GM18909 (cell line): ENCODE data around the gene SNTG2.
A peak's percentile ranks its signal among the peaks of the same experiment; 100 is the strongest.
"Not testable (repeated sequence)": the region's sequence is repeated elsewhere in the genome, so short reads cannot be mapped to it uniquely, and the experiment has no call there.

Source experiments
- ATAC-seq: cut with Tn5 transposase; IDR thresholded peaks from one replicate; pipeline ENCODE4 v1.9.1; 2021; ENCODE audit warnings: mild to moderate bottlenecking; ENCODE audit not compliant: unreplicated experiment, poor library complexity

Gene SNTG2

DNA sequence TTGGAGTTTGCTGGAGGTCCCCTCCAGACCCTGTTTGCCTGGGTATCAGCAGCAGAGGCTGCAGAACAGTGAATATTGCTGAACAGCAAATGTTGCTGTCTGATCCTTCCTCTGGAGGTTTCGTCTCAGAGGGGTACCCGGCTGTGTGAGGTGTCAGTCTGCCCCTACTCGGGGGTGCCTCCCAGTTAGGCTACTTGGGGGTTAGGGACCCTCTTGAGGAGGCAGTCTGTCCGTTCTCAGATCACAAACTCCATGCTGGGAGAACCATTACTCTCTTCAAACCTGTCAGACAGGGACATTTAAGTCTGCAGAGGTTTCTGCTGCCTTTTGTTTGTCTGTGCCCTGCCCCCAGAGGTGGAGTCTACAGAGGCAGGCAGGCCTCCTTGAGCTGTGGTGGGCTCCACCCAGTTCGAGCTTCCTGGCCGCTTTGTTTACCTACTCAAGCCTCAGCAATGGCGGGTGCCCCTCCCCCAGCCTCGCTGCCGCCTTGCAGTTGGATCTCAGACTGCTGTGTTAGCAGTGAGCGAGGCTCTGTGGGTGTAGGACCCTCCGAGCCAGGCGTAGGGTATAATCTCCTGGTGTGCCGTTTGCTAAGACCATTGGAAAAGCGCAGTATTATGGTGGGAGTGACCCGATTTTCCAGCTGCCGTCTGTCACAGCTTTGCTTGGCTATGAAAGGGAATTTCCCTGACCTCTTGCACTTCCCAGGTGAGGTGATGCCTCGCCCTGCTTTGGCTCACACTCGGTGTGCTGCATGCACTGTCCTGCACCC is 437.5 kb downstream of the SNTG2 start:
- ATAC-seq, result not testable (repeated sequence)

DNA sequence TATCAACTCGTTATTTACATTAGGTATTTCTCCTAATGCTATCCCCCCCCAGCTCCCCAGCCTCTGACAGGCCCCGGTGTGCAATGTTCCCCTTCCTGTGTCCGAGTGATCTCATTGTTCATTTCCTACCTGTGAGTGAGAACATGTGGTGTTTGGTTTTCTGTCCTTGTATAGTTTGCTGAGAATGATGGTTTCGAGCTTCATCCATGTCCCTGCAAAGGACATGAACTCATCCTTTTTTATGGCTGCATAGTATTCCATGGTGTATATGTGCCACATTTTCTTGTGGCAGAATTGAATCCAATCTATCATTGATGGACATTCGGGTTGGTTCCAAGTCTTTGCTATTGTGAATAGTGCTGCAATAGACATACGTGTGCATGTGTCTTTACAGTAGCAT is 439.5 kb downstream of the SNTG2 start:
- ATAC-seq, result not testable (repeated sequence)

DNA sequence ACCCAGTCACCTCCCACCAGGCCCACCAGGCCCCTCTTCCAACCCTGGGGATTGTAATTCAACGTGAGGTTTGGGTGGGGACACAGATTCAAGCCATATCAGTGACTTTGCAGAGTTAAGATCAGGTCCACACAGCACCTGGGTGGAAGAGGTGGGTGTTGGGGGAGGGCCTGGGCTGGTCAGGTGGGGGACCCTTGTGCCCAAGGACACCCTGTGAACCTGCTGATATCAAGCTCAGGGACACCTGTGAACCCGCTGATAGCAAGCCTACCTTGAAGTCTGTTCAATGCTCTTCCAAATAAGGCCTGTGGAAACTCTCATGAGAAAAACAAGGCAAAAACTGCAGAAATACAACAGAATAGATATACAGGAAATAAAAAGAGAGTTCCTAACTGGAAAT is 442.7 kb downstream of the SNTG2 start:
- ATAC-seq, result no peak

DNA sequence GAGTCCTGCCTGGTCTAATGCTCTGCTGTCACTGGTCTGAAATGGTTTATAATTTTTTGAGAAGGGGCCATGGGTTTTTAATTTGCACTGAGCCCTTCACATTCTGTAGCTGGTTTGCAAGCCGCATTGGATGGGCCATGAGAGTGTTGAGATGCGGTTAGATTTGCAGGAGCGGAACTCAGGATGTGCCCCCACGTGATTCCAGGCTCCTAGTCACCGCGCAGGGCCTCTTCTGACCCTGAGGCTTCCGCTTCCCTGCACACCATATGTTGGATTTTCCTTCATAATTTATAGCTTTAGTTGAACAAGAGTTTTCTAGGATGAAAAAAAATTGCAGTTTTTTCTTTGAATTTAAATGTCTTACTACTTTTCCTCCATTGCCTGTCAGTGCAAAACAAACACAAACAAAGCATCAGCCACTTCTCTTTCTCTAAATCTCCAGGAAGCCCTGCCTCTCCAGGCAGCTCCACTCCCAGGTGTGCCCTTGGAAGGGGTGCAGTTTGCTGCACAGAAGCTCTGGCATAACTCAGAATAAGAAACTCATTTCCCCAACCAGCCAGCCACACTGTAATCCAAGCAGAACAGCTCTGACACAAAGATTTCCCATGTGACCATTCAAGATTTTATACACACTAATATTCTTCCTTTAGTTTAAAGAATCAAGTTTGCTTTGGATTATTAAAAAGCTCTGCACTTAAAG is 444.2 kb downstream of the SNTG2 start:
- ATAC-seq, result no peak

DNA sequence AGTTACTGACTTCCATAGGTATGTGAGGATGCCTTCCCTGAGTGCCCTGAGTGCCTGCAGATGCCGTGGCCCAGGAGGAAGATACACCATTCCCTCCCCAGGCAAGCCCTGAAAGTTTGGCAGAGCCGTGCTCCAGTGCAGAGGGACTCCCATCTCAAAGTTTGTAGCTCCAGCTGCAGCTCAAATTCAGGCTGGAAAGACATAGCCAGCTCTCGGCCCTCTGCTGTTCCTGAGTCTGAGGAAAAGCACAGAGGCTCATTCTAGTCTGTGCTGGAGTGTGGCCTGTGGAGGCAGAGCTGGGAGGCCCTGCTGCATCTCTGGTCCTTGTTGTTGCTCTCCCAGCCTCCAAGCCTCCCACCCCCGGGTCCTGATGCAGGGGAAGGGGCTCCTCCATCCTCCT is 446.7 kb downstream of the SNTG2 start:
- ATAC-seq, result no peak

DNA sequence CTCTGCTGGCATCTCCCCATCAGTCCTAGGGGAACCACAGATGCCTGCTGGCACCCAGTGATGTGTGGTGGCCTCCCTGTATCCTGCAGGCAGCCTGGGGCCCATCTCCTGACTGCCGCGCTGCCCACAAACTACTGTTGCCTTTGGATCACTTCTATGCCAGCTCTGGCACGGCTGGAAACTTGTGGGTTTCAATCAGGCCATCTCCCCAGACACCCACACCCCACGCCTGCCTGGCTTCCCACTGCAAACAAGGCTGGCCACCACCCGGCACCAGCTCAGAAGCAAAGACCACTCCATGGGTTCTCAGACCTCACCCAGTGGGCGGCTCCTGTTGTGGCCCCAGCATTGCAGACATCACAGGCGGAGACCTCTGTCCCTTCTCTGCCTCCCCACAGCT is 447.5 kb downstream of the SNTG2 start:
- no peak for ATAC-seq

DNA sequence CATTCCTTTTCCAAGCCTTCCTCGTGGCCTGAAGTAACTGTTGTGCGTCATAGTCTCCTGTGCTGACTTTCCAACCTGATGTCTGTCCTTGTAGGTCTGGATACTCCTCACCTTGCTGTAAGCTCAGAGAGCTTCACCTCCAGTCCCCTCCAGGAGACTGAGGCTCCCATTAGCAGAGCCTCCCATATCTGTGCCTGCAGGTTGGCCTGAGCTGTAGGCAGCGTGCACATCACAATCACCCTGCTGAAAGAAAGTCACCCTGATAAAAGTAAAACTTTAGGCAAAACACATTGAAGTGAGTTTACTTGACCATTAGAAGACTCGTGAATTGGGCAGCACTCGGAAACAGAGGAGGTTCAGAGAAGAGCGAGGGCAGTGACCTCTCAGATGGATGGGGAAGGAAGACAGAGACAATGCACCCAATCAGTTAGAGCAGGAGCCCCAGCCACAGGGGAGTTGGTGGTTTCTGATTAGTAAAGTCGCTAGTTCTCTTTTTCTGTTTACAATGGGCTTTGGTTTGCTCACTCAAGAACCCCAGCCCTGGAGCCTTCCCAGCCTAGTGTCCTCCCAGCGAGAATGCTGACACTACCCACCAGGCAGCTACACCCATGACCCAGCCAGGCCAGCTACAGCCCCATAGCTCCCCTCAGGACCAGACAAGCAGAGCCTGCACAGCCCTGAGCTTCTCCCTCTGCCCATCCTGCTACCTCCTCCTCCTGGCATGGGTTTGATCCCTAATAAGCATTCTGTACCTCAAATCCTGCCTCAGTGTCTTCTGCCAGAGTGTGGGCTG is 450.5 kb downstream of the SNTG2 start:
- peak; percentile 50 for ATAC-seq

DNA sequence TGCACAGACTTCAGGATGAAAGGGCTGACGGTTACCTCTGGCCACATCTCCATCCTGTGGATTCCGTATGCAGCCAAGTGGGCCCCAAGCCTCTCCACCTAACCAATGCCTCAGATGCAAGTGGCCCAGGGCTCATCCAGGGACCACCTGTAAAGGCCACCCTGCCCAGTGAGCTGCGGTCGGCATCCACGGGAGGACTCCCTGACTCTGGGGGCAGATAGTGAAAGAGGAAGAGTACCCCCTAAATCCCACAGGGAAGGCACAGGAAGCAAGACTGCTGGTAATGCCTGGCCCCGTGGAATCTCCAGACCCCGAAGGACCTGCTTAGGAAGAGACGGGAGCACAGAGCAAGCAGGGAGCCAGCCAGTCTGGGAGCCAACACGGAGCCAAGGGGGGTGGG is 451.4 kb downstream of the SNTG2 start:
- no peak for ATAC-seq

DNA sequence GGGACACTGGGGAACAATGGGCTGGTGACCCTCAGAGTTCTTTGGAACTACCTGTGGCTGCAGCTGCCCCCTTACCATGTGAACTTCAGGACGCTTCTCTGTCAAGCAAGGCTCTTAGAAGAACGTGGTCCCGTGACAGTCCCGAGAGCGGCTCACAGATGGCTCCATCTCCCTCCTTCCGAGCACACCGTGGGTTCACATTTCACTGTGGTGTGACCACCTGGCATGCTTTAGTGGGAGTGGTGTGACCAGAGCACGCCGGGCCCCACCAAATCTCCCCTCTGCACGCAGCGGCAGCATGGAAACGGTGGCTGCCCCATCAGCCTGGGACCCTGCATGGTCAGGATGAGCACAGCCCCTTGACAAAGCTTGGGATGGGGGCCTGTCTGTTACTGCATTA is 452.9 kb downstream of the SNTG2 start:
- no peak for ATAC-seq

DNA sequence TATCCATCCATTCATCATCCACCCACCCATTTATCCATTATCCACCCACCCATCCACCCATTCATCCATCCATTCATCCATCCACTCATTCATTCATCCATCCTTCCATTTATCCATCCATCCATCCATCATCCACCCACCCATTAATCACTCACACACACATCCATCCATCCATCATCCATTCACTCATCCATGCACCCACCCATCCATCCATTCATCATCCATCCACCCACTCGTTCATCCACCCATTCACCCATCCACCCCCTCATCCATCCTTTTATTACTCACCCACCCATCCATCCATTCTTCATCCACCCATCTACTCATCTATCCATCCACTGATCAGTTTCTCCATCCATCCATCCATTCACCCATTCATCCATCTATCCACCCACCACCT is 454.5 kb downstream of the SNTG2 start:
- ATAC-seq, result no peak

DNA sequence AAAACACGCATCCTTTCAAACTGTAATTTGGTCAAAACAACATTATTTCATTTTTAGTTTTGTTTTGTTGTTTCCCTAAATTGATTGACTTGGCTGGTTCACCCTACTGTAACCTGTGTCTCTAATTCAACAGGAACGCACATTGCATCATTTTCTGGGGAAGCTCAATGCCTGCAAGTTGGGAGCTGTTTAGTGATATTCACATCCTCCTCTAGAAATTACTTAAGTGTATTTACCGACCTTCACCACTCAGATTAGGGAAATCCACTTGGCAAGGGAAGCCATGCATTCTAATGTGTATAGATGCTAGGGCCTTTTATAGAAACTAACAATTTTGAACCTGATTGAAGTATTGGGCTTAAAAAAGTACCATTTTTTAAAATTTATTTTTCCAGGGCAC is 455.3 kb downstream of the SNTG2 start:
- ATAC-seq, result no peak

DNA sequence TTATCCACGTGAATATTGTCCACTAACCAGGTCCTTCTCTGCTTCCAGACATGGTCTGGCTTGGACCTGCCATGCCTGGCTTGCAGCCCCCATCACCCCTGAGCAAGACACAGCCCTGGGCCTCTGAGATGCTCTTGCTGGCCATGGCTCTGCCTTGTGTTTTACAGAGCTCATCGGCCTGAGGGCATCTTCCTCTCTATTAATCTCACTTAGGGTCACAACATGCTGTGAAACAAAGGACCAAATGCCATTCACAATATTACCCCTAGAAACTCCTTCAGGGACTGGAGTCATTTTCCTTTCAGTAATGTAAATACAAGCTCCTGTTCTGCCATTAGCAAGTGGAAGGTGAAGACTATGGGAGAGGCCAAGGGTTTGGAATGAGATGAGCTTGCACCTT is 455.8 kb downstream of the SNTG2 start:
- ATAC-seq, result no peak

DNA sequence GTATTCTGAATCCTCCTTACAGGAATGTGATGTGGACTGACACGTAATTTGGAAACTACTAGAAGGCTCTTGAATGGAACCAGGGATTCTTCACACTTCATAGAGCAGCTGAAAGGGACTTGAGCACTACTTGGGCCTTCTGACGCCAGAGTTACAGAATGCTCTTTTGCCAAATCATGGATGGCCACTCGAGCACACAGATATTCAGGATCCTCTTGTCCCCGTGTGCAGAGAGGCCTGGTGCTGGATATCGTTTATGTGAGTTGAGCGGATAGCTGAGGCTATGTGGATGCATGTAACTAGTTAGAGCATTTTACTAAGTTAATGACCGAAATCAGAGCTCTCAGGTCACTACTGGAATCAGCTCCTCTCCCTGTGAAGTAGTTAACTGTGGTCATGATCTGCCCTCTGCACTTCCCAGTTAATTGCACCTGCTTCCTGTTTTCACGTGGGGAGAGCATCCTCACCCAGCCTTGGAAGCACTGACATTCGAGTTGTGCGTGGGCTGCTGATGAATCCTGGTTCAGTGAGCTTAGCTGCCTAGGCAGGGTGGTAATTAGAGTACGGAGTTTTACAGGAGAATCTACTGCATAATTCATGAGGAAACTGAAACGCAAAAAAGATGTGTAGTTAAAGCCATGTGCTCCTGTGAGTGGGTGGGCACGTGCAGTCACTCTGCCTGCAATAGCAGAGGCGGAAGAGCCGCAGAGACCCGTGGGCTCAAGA is 457.5 kb downstream of the SNTG2 start:
- ATAC-seq, result no peak

DNA sequence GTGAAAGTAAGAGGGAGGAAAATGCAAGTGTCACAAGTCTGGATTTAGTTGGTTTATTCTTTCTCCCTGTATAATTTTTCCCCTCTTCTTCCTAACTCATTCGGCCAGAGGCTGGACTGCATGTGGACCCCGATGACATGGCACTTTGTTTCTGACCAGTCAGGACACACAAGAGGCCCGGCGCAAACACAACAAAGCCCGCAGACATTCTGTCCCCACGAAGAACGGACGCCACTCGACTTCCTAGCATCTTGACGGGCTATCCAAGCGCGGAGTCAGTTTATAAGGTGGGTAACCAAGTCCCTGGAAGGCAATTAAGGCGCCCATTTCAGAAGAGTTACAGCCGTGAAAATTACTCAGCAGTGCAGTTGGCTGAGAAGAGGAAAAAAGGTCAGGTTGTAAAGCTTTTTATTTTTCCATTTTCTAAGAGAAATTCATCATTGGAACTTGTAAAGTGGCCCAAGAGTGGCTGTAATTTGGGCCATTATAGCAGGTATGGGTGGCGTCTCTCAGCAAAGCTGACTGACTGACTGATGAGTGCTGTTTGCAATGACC is 462.6 kb downstream of the SNTG2 start, which contains the start of gene TPO:
TSS of gene TPO (plus strand) at position 308 of the 555 bp plus-strand sequence. CDS start 946 bp downstream, outside the sequence.
- ATAC-seq, result no peak

DNA sequence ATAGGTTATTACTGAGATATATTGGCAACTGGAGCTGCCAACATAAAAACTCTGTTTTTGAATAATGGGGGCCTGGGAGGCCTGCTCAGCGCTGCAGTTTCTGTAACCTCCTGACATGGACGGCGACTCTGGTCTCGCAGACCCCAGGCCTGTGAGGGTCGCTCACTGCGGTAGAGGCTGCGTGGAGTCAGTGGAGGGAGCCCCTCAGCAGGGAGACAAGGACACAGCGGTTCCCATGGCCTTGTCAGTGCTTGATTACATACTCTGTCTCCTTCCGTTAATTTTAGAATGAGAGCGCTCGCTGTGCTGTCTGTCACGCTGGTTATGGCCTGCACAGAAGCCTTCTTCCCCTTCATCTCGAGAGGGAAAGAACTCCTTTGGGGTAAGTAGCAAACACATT is 463.5 kb downstream of the SNTG2 start:
- no peak for ATAC-seq

DNA sequence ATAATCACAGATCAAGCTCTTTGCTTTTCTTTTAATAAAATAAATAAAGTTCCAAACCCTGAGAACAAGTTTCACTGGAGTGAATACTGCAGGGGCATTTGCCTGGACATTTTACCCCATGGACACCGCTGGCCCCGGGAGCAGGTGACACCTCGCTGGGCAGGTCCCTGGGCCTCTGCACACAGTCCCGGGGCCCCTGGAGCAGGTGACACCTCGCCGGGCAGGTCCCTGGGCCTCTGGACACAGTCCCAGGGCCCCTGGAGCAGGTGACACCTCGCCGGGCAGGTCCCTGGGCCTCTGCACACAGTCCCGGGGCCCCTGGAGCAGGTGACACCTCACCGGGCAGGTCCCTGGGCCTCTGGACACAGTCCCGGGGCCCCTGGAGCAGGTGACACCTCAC is 464.3 kb downstream of the SNTG2 start:
- not testable (repeated sequence) for ATAC-seq

DNA sequence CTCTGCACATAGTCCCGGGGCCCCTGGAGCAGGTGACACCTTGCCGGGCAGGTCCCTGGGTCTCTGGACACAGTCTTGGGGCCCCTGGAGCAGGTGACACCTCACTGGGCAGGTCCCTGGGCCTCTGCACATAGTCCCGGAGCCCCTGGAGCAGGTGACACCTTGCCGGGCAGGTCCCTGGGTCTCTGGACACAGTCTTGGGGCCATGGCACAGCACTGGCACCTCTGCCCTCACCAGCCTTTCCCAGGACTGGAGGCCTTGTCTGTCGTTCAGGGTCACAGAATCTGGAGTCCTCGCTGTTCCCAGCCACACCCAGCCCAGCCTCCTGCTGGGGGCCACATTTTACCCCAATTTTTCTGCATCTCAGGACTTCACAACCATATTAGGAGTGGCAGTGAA is 464.9 kb downstream of the SNTG2 start:
- no peak for ATAC-seq
